Activated naive CD4-positive, alpha-beta T cell treated with anti-CD3 and anti-CD28 coated beads, Interleukin-2, amount 50 U/mL, for 72 hours (primary cell): ENCODE results near the gene TBC1D7. TPM values are rescaled to one million over a fixed set of nuclear protein-coding genes. Genes with fewer than 3 reads are reported as not detected.
A peak's percentile ranks its signal among the peaks of the same experiment; 100 is the strongest.

Source experiments
- ATAC-seq, 2 donors: fragments of 150-1000 bp; cut with Tn5 transposase; 2 replicates each; pipeline ENCODE4 v1.10.0; 2021; ENCODE audit warnings: mild to moderate bottlenecking in 2 of 2, moderate library complexity in 2 of 2
- DNase-seq, 2 donors: peaks; one replicate each; pipeline ENCODE4 v3.0.0; 2021 to 2022; ENCODE audit warnings: low spot score in 2 of 2
- H3K27ac Mint-ChIP-seq, 2 donors: one replicate each; pipeline ENCODE4 v1.8.0; 2022; ENCODE audit warnings: mild to moderate bottlenecking in 2 of 2, mixed read lengths in 2 of 2
- H3K36me3 Mint-ChIP-seq, 2 donors: one replicate each; pipeline ENCODE4 v1.8.0; 2022; ENCODE audit warnings: mixed read lengths in 2 of 2
- H3K9me3 Mint-ChIP-seq, 2 donors: one replicate each; pipeline ENCODE4 v1.8.0; 2022; ENCODE audit warnings: mixed read lengths in 2 of 2
- total RNA-seq, 2 donors: library from RNA; stranded (reverse); gene quantifications; one replicate each; pipeline ENCODE4 v1.2.3, GENCODE V29; 2022

The TBC1D7 gene
- total RNA-seq, 2 donors from 2014 or later, result 13.2 to 30.9 TPM

DNA sequence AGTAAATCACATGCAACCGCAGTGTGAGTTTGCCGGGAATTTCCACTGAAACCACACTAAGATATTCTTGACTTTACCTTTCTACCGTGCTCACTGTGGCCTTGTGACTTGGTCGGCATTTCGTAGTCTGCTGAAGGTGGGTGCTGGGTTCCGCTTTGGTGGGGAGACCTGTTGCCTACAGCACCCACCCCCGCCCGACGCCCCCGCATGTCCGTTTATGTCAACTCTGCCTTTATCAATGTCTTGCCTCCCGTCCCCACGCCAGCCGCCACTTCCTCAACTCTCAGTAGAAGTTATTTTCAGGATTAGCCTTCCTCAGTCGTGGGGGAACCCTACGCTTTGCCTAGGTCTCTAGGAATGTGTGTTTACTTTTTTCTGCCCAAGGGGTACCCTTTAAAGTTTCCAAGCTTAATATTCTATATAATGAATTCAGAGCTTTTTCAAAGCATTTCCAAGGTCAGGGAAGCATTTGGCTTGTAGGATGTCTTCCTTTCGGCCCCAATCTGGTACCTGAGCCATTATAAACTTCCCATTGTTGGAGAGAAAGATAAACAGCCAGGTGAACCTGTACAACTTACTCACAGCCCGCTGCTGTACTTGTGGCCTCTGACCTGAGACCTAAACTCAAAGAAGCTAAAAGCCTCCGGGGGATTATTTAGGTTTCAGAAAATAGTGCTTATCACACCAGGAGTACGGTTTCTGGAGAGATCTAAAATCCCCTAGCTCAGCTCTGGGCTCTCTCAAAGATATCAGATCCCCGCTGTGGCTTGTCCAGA is 54.2 kb downstream of the TBC1D7 start:
- Mint-ChIP-seq H3K36me3 (no peaks in the 10 kb centered on the region), H3K9me3 (no peaks in the 10 kb centered on the region), H3K27ac (peak overlapping the region; percentile 36 to 64)
- peak; percentile 91 to 93 for ATAC-seq
- peak; percentile 23 to 72 for DNase-seq

DNA sequence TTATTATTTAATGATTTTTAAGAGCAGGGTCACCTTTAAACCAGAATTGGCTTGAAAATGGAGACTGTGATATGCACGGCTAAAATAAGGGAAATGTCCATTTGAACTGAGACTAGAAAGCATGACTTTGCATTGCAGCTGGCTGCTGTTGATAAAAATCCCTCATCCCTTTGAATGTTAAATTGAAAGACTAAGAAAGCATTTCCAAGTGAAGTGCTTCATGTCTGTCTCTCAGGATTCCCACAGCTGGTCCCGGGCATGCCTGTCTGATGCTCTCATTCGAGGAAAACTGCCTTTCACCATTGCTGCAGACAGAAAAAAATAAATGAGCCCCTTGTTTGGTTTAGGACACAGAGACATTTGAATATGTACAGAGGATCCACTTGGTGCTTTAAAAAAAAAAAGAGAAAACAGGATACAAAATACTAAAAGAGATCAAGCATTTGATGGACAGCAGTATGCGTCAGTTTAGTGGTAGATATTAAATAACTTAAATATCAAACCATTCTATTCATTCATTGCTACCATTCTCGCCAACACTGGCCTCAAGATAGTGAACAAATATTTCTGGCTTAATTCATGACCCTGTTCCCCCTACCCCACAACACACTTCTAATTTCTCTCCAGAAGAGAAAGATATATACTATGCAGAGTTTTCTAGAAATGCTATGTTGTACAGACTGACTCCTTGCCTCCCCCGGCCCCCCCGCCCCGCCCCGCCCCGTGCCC is 55.0 kb downstream of the TBC1D7 start:
- no peaks in the 10 kb centered on the region for H3K36me3 Mint-ChIP-seq
- DNase-seq (no peak), ATAC-seq (no peak)
- no peaks in the 10 kb centered on the region for H3K9me3 Mint-ChIP-seq
- peak overlapping the region in 1 of 2 donors; percentile 64 for H3K27ac Mint-ChIP-seq

DNA sequence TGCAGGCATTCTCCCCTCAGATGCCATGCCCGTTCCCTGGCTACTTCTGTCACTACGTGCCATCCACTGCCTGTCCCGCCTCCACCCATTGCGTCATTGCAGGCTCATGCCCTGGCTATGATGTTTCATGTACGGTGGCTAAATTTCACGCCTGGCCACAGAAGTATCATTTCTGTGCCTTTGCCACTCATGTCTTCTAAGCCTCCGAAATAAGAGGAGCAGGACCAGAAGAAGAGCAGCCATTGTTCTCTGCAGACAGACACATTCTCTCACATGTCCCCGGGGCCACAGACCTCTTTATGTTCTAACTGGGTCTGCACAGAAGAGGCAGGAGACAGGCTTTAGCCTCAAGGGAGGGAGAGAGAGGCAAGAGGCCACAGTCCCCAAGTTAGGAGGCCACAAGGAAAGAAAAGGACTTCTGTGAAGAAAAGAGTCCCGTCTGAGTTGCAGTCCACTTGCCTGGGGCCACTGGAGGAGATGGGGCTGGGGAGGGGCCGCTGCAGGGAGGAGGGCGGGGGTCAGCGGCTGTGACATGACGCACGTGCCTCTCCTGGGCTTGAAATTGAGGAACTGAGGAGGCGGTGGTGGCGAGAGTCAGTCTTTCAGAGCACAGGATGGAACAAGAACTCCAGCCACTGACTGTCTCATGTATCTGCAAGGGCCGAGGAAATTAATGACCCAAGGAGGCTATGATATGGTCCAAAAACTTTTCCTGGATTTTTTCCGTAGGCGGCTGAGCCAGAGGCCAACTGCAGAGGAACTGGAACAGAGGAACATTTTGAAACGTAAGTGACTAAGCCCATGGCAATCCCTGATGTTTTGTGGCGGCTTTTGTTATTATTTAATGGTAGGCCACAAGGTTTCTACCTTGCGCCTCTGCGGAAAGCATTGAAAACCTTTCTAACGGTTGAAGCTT is 55.9 kb downstream of the TBC1D7 start:
- ATAC-seq (no peak), DNase-seq (no peak)
- Mint-ChIP-seq H3K27ac (no peak overlapping the region), H3K9me3 (no peaks in the 10 kb centered on the region), H3K36me3 (no peaks in the 10 kb centered on the region)

DNA sequence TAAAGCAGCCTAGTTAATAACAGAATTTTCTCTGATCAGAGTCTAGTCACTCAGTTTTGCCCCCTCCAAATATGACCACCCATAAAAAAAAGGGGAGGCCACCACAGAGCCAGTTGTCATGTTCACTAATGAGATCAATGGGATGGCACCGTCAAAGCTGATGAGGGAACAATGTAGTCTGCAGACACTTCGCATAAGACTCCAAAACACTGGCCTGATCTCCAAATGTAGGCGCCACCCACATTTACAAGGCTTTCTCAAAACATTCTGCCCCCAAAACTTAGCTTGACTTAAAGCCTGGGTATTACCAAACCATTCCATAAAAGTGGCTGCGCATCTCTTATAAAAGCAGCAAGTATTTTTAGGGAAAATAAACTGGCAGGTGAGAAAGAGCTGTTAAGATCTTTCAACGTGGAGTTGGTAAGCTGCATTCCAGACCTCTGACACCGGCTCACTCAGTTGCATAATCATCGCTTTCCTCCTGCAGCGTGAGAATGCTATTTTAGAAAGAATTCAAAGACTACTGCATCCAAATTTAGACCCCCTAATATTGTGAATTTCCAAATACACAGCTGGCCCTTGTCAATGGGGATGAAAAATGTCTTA is 59.3 kb downstream of the TBC1D7 start:
- Mint-ChIP-seq H3K36me3 (peaks cover 0 to 5% of the 10 kb centered on the region in 2 donors), H3K27ac (no peak overlapping the region), H3K9me3 (peaks cover 0 to 4% of the 10 kb centered on the region in 2 donors)
- ATAC-seq, result no peak
- DNase-seq, result no peak

DNA sequence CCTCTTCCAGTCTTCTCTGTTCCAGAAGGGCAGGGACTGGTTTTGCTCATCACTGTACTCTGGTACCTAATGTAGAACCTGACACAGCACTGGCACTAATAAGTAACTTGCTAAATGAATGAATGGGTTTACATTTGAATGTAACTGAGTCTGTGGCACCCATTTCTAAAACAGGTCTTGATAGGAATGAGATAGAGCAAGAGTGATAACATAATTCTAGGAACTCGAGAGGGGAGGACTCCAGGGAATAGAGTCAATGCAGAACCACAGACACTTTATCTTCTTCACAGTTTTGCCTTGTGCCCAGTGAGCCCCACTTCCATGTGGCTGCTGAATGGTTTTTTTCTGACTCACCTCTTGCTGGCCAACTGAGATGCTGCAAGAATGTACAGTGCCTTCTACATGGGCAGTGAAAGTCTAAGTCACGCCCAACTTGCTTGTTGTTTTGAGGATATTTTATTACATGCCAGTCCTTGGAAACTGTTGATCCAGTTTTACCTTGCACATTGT is 61.1 kb downstream of the TBC1D7 start:
- H3K9me3 Mint-ChIP-seq, result peaks cover 0 to 4% of the 10 kb centered on the region in 2 donors
- no peak for DNase-seq
- H3K36me3 Mint-ChIP-seq, result peaks cover 0 to 5% of the 10 kb centered on the region in 2 donors
- no peak overlapping the region for H3K27ac Mint-ChIP-seq
- peak in 1 of 2 donors; percentile 67 for ATAC-seq

DNA sequence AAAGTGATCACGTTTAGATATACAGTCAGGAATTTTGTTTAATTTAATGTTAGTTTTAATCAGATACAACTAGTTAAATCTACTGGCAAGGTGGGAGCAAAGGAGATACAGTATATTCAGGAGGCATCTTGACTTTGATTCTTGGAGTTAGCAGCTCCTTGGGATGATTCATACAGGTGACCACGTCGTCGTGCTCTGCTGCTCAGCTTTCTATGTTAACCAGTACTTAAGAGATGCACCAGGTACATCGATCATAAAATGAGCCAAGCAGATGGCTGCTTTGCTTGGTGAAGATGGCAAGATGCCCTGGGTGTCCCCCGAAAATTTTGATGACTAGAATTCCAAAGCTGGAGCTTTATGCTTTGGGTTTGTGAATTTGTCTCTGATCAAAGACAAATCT is 64.7 kb downstream of the TBC1D7 start:
- no peak for ATAC-seq
- H3K9me3 Mint-ChIP-seq, result peaks cover 0 to 4% of the 10 kb centered on the region in 2 donors
- H3K36me3 Mint-ChIP-seq, result peaks cover 0 to 5% of the 10 kb centered on the region in 2 donors
- no peak overlapping the region for H3K27ac Mint-ChIP-seq
- no peak for DNase-seq

DNA sequence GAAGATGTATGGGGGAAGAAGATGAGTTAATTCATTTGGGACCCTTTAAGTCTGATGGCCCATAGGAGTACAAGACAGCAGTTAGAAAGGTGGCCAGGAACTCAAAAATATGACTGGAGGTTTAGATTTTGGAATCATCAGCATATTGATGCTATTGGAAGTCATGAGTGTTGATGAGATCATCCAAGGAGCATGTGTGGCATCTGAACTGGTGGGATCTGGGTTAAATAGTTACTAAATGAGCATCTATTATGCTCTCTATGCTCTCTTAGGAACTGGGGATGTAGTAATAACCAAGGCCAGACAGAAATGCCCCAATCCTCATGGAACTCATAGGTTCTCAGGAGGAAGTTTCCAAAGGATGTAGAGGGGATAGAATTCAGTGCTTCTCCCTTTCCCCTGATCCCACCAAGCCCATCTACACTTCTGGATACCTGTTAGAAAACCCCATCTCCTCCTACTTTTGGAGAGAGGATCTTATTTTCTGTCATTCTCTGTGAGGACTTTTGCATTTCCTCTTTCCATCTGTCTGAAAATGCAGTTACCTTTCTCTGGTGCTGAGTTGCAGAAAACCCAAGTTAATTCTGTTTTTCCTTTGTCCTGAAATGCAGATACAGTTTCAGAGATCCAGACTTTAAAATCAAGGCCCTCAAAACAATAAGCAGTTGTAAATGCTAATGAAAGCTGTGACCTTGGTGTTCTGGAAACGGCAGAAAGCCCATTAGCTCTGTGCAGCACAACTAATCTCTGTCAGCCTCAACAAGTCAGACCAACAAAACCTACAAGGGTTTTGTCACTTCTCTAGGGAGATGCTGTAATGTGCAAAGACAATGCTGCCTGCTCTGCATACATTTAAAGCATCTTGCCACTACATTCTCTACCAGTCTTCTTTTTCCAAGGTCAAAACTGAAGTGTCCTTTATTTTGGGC is 65.8 kb downstream of the TBC1D7 start:
- ATAC-seq (no peak), DNase-seq (no peak)
- H3K36me3 Mint-ChIP-seq, result peaks cover 0 to 5% of the 10 kb centered on the region in 2 donors
- peaks cover 0 to 4% of the 10 kb centered on the region in 2 donors for H3K9me3 Mint-ChIP-seq
- no peak overlapping the region for H3K27ac Mint-ChIP-seq

DNA sequence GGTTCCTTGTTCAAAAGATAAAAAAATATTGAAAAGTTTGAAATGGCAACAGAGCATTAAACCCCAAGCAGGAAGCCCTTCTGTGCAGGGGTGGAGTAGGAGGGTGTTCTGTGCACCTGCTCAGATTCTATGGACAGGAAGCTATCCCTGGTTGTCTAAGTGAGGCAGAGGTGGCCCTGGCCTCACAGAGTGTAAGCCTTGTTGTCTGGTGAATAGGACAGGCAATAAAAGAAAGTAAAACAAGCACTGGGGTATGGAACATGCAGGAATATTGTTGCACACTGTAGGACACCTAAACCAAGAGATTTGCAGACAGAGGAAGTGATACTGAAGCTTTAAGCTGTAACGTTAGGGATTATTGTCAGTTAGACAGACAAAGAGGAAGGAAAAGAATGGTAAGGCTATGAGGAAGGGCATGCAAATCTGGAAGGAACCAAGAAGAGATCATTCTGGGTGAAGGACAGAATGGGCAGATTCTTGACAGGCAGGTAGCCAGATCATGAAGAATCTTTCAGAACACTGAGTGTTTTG is 66.8 kb downstream of the TBC1D7 start:
- ATAC-seq (no peak), DNase-seq (no peak)
- Mint-ChIP-seq H3K36me3 (no peaks in the 10 kb centered on the region), H3K9me3 (peaks cover 4 to 5% of the 10 kb centered on the region in 2 donors), H3K27ac (no peak overlapping the region)

DNA sequence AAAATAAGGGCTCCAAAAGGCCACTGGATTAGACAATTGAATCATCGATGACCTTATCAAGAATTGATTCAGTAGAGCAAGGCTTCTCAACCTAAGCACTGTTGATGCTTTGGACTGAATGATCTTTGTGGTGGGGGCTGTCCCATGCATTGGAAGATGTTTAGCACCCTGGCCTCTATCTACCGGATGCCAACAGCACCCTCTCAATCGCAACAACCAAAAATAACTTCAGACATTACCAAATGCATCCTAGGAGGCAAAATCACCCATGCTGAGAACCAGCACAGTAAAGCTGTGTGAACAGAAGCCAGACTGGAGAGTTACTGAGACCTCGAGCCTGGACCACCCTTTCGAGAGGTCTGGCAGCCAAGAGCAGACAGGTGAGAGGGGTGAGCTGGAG is 67.5 kb downstream of the TBC1D7 start:
- no peak overlapping the region for H3K27ac Mint-ChIP-seq
- H3K9me3 Mint-ChIP-seq, result peaks cover 6% of the 10 kb centered on the region in 2 donors

DNA sequence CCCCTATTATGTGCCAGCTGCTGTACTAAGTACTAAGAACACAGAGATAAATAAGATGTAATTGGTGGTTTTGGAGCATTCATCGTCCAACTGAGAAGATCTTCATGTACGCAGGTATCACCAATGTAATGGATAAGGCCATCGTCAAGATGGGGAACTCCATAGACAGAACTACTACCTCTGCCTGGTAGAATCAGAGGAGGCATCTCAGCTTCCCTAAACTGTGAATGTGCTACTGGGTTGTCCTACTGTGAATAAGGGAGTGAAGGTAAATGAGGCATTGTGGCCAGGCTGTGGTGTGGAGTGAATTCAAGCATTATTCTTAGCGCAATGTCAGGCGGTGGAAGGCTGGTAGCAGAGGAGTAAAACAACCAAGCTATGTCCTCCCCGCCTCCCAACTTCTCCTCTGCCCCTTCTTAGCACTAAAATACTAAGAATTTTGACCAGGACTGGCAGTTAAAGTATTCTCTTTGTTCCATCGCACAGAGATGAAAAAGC is 68.2 kb downstream of the TBC1D7 start:
- no peaks in the 10 kb centered on the region for H3K36me3 Mint-ChIP-seq
- no peak for DNase-seq
- H3K9me3 Mint-ChIP-seq, result peaks cover 6% of the 10 kb centered on the region in 2 donors
- no peak for ATAC-seq
- no peak overlapping the region for H3K27ac Mint-ChIP-seq

More for the DNA sequence above, 67.5 kb downstream of the TBC1D7 start:
- H3K36me3 Mint-ChIP-seq, result no peaks in the 10 kb centered on the region
- ATAC-seq (no peak), DNase-seq (no peak)

DNA sequence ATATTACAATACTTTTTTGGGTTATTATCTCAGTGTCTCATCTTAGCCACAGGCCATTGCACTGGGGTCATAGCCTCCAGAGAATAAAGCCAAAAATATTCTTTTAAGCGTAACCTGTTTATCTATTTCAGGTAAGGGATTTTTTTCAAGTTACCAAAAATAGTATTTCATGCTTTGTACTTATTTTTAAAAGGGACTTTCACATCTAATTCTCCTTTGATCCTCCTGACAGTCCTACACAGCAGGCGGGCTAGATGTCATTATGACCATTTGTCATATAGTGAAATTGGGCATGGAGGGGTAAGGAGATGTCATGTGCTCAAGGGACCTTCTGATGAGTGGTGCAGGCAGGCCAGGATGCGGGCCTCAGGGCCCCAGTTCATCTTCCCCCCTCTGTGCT is 68.9 kb downstream of the TBC1D7 start:
- no peak for DNase-seq
- H3K9me3 Mint-ChIP-seq, result peaks cover 6% of the 10 kb centered on the region in 2 donors
- no peaks in the 10 kb centered on the region for H3K36me3 Mint-ChIP-seq
- H3K27ac Mint-ChIP-seq, result no peak overlapping the region
- ATAC-seq, result no peak

DNA sequence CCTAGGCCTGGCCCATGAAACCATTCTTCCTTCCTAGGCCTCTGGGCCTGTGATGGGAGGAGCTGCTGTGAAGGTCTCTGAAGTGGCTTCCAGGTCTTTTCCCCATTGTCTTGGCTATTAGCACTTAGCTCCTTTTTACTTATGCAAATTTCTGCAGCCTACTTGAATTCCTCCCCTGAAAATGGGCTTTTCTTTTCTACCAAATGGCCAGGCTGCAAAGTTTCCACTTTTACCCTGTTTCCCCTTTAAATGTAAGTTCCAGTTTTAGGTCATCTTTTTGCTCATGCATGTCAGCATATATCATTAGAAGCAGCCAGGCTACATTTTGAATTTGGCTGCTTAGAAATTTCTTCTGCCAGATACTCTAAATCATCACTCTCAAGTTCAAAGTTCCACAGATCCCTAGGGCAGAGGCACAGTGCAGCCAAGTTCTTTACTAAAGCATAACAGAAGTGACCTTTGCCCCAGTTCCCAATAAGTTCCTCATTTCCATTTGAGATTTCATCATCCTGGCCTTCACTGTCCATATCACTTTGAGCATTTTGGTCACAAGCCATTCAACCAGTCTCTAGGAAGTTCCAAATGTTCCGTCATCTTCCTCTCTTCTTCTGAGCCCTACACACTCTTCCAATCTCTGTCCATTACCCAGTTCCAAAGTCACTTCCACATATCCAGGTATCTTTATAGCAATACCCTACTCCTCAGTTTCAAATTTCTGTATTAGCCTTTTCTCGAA is 71.9 kb downstream of the TBC1D7 start:
- Mint-ChIP-seq H3K9me3 (peaks cover 6% of the 10 kb centered on the region in 2 donors), H3K27ac (no peak overlapping the region), H3K36me3 (no peaks in the 10 kb centered on the region)
- DNase-seq, result no peak
- no peak for ATAC-seq
